ENCODE data around the gene ST6GAL1. TPM values are rescaled to one million over a fixed set of nuclear protein-coding genes. Genes with fewer than 3 reads are reported as not detected.
"Not testable (repeated sequence)": the region's sequence is repeated elsewhere in the genome, so short reads cannot be mapped to it uniquely, and the experiment has no call there.

Gene ST6GAL1
- 10 to 100 TPM; 18.0 to 32.2 (median 20.9) TPM for total RNA-seq

- whole genome bisulfite sequencing, 2 donors (ENCODE audit: low coverage in 1 of 2): 3% methylated on average over 16 of the region's 38 CpGs; no CpG with 5 or more reads in 1 of the 2 donors
- Histone ChIP-seq H3K27me3 (peaks cover 27% of the 10 kb centered on the region), H3K4me3 (peak within 1 kb of the TSS; percentile 41 to 72), H3K27ac (peak within 1 kb of the TSS; percentile 21 to 81 (median 78)), H3K36me3 (no peaks in the 10 kb centered on the region), H3K9me3 (no peaks in the 10 kb centered on the region), H3K4me1 (peaks cover 0 to 47% (median 7%) of the 10 kb centered on the region in 3 donors)
- ATAC-seq: peak; percentile 61
- TF ChIP-seq POLR2AphosphoS5 (IDR thresholded peaks at IDR 0.05) (no peak), CTCF (IDR thresholded peaks at IDR 0.05) (peak in 3 of 4 experiments; percentile 8 to 44 (median 23)), EP300 (IDR thresholded peaks at IDR 0.05) (no peak), POLR2A (IDR thresholded peaks at IDR 0.05) (peak in 1 of 2 donors; percentile 13)
These were observed at the start of gene ST6GAL1 for GRCh38 chr3:186930143-186930640. Gene ST6GAL1 (plus strand): TSS chr3:186930526. CDS start chr3:187042704, 112,178 bp downstream.

- WGBS, 2 donors (ENCODE audit: low coverage in 1 of 2): 43 to 65% methylated on average over 3 to 4 of the region's 4 CpGs
- Histone ChIP-seq H3K27ac (no peak overlapping the region), H3K4me3 (no peak overlapping the region), H3K36me3 (no peaks in the 10 kb centered on the region), H3K9me3 (no peaks in the 10 kb centered on the region), H3K27me3 (no peaks in the 10 kb centered on the region), H3K4me1 (no peaks in the 10 kb centered on the region)
- no peak for TF ChIP-seq POLR2AphosphoS5 (IDR thresholded peaks at IDR 0.05)
- no peak for TF ChIP-seq POLR2A (IDR thresholded peaks at IDR 0.05)
- TF ChIP-seq CTCF (IDR thresholded peaks at IDR 0.05): no peak
- TF ChIP-seq EP300 (IDR thresholded peaks at IDR 0.05): no peak
- ATAC-seq: no peak
These were observed 48.2 kb upstream of the ST6GAL1 start for GRCh38 chr3:186882150-186882524.

GRCh38 chr3:186882881-186883685, 47.2 kb upstream of the ST6GAL1 start:
- H3K27ac ChIP-seq: no peak overlapping the region
- no peaks in the 10 kb centered on the region for H3K27me3 ChIP-seq
- no peak for ATAC-seq
- H3K9me3 ChIP-seq: no peaks in the 10 kb centered on the region
- H3K4me1 ChIP-seq: no peaks in the 10 kb centered on the region
- H3K4me3 ChIP-seq: no peak overlapping the region
- no peaks in the 10 kb centered on the region for H3K36me3 ChIP-seq
- WGBS, 2 donors (ENCODE audit: low coverage in 1 of 2): 80 to 83% methylated on average over 4 to 6 of the region's 6 CpGs
- TF ChIP-seq POLR2AphosphoS5 (IDR thresholded peaks at IDR 0.05) (no peak), POLR2A (IDR thresholded peaks at IDR 0.05) (no peak), CTCF (IDR thresholded peaks at IDR 0.05) (no peak), EP300 (IDR thresholded peaks at IDR 0.05) (no peak)

- H3K27me3 ChIP-seq: no peaks in the 10 kb centered on the region
- no peak overlapping the region for H3K27ac ChIP-seq
- H3K9me3 ChIP-seq: no peaks in the 10 kb centered on the region
- TF ChIP-seq EP300 (IDR thresholded peaks at IDR 0.05): no peak
- no peak for TF ChIP-seq POLR2AphosphoS5 (IDR thresholded peaks at IDR 0.05)
- no peak for TF ChIP-seq POLR2A (IDR thresholded peaks at IDR 0.05)
- TF ChIP-seq CTCF (IDR thresholded peaks at IDR 0.05): no peak
- H3K4me1 ChIP-seq: no peaks in the 10 kb centered on the region
- WGBS, 2 donors (ENCODE audit: low coverage in 1 of 2): 86 to 100% methylated on average over 1 of the region's 1 CpG
- no peaks in the 10 kb centered on the region for H3K36me3 ChIP-seq
- H3K4me3 ChIP-seq: no peak overlapping the region
- no peak for ATAC-seq
These were observed 46.7 kb upstream of the ST6GAL1 start for GRCh38 chr3:186883686-186884058.

- not testable (repeated sequence) for H3K27ac ChIP-seq, H3K36me3 ChIP-seq, H3K4me1 ChIP-seq, ATAC-seq, H3K4me3 ChIP-seq, H3K9me3 ChIP-seq, H3K27me3 ChIP-seq
- WGBS, 2 donors (ENCODE audit: low coverage in 1 of 2): no CpG with 5 or more reads among the region's 29 CpGs
These were observed 45.5 kb upstream of the ST6GAL1 start for GRCh38 chr3:186884868-186885267.

All from gastroesophageal sphincter (tissue), 4 donors.